HG02981 (cell line): Measurements from ENCODE around the gene USP40.

Source experiments
- ATAC-seq: cut with Tn5 transposase; IDR thresholded peaks from one replicate; pipeline ENCODE4 v1.9.1; 2021; ENCODE audit warnings: mild to moderate bottlenecking, moderate library complexity; ENCODE audit not compliant: unreplicated experiment

USP40 gene

DNA sequence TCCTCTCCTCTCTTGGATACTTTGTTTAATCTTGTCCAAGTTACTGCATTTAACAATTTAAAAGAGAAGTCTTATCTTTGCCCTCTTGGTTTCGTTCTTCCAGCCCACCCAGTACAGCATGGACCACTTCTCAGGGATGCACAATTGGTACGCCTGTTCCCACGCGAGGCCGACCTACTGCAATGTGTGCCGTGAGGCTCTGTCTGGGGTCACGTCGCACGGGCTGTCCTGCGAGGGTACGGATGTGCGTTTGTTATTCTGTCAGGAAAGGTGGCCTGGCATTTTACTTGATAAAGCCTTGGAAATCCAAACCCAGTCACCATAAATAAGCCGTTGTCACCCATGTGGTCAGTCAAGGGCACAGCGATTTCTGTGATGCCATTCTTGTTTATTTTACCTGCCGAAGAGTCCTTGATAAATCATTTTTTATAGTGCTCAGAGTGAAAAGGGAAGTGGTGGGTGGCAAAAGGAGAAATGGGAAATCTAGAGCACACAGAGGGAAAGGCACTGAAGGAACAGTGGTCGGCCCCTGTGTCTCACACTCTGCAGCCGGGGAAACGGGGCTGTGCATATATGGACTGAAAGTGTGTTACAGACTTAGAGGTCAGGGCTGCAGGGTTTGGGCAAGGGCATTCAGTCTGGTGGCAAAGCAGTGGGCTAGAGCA lies 131.8 kb downstream of the USP40 start:
- ATAC-seq, result no peak

- no peak for ATAC-seq
Measured at GRCh38 chr2:233433794-233434193, 132.8 kb downstream of the USP40 start.

DNA sequence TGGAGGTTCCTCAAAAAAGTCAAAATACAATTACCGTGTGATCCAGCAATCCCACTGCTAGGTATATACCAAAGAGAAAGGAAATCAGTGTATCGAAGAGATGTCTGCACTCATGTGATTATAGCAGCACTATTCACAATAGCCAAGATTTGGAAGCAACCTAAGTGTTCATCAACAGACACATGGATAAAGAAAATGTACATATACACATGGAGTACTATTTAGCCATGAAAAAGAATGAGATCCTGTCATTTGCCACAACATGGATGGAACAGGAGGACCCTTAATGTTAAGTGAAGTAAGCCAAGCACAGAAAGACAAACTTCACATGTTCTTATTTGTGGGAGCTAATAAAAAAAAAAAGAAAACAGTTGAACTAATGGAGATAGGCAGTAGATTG lies 133.6 kb downstream of the USP40 start:
- ATAC-seq, result no peak

GRCh38 chr2:233430651-233431050 lies 135.9 kb downstream of the USP40 start:
- no peak for ATAC-seq

DNA sequence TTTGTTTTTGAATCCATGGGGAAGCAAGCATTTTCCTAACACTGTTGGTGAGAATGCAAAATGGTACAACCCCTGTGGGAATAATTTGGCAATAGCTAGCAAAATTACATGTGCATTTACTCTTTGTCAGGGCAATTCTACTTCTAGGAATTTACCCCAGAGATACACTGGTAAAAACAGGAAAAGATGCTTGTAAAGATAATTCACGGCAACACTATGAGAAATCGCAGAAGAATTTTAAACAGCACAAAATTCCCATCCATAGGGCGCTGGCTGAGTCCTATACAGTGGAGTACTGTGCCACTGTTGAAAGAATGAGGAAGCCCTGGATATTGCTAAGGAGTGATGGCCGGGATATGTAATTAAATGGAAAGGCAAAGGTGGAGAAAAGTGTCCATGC lies 136.5 kb downstream of the USP40 start:
- ATAC-seq, result no peak

DNA sequence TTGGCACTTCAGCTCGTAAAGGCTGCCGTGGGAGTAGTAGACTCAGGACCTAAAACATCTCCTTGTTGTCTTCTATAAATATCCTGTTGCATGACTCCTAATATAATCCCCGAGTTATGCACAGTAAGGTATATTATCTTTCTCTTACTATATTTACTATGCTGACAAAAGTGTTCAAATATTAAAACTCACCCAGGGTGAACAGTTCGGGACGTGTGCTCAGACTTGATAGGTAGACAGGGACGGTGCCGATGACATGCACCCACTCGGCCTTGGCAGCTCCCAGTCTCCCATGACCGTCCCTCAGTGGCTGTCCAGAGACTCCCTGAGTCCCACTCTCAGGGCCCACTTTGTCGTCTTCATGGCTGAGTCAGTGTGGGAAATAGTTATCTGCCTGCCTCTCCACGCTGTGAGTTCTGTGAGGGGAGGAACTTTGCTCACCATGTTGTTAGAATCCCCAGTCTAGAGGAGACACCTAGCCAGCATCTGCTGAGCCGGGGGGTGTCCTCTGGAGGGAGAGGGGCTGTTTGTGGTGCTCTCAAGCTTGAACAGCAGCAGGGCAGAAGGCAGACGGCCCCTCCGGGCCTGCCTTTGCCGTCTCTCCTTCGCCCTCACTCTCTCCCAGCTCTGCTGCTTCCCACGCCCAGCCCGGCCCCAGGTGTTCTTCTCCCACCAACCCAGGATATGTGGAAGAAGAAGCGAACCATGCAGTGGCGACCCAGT lies 137.2 kb downstream of the USP40 start:
- no peak for ATAC-seq

- no peak for ATAC-seq
Measured at GRCh38 chr2:233428438-233428837, 138.1 kb downstream of the USP40 start.

DNA sequence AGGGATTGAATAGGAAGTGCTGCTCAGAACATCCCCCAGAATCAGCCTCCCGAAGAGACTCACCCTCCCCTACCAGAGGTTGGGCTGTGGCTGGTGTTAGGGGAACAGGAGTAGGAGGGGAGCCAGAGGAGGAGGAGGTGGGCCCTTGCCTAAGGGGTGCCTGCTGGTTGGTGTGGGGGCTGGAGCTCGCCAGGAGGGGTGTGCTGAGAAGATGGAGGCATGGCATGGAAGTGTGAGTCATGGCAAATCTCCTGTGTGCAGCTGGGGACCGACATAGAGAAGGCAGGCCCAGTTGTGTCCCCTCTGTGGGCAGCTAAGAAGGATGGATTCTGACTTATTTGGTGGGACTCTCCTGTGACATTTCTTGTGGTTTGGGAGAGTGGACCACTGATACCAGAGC lies 138.6 kb downstream of the USP40 start:
- no peak for ATAC-seq

- ATAC-seq, result no peak
Measured at GRCh38 chr2:233426619-233427342, 139.8 kb downstream of the USP40 start.
